GM19239 (cell line): Measurements from ENCODE around the gene INHBB.

Experiments
- DNase-seq: peaks from one replicate; pipeline ENCODE4 v3.0.0; 2011; ENCODE audit warnings: low spot score; ENCODE audit not compliant: insufficient read length
- FAIRE-seq: peaks from 2 replicates; lab custom pipeline; 2011; peaks lifted over from hg19 to GRCh38; lab: Jason Lieb, UNC

INHBB gene

GRCh38 chr2:120353931-120354330, 8.0 kb downstream of the INHBB start:
- no peak for FAIRE-seq
- DNase-seq: no peak

GRCh38 chr2:120354467-120354866, 8.5 kb downstream of the INHBB start:
- no peak for DNase-seq
- no peak for FAIRE-seq

GRCh38 chr2:120354935-120355779, 9.2 kb downstream of the INHBB start:
- no peak for FAIRE-seq

GRCh38 chr2:120355780-120356266, 9.9 kb downstream of the INHBB start:
- FAIRE-seq (no peak), DNase-seq (no peak)

More at GRCh38 chr2:120354935-120355779, 9.2 kb downstream of the INHBB start:
- no peak for DNase-seq

- FAIRE-seq (no peak), DNase-seq (no peak)
These were observed 11.8 kb downstream of the INHBB start for GRCh38 chr2:120357768-120358167.

GRCh38 chr2:120358734-120359465, 13.0 kb downstream of the INHBB start:
- no peak for FAIRE-seq
- no peak for DNase-seq

GRCh38 chr2:120360307-120360855, 14.4 kb downstream of the INHBB start:
- DNase-seq (no peak), FAIRE-seq (no peak)

- DNase-seq (no peak), FAIRE-seq (no peak)
These were observed 17.0 kb downstream of the INHBB start for GRCh38 chr2:120362926-120363325.

GRCh38 chr2:120365236-120365793, 19.4 kb downstream of the INHBB start:
- no peak for FAIRE-seq

GRCh38 chr2:120366698-120367097, 20.8 kb downstream of the INHBB start:
- no peak for FAIRE-seq
- no peak for DNase-seq

More at GRCh38 chr2:120365236-120365793, 19.4 kb downstream of the INHBB start:
- DNase-seq: no peak

GRCh38 chr2:120367221-120367620, 21.3 kb downstream of the INHBB start:
- FAIRE-seq (no peak), DNase-seq (no peak)

- DNase-seq (no peak), FAIRE-seq (no peak)
These were observed 21.7 kb downstream of the INHBB start for GRCh38 chr2:120367649-120368048.

GRCh38 chr2:120368086-120368485, 22.1 kb downstream of the INHBB start:
- FAIRE-seq: no peak
- DNase-seq: no peak

- no peak for DNase-seq
- no peak for FAIRE-seq
These were observed 23.3 kb downstream of the INHBB start for GRCh38 chr2:120369250-120369649.

GRCh38 chr2:120371969-120372625, 26.2 kb downstream of the INHBB start:
- FAIRE-seq: no peak

GRCh38 chr2:120372816-120373215, 26.9 kb downstream of the INHBB start:
- DNase-seq (no peak), FAIRE-seq (no peak)

More at GRCh38 chr2:120371969-120372625, 26.2 kb downstream of the INHBB start:
- no peak for DNase-seq

- no peak for FAIRE-seq
These were observed 27.5 kb downstream of the INHBB start for GRCh38 chr2:120373424-120373823.

GRCh38 chr2:120374821-120375220, 28.9 kb downstream of the INHBB start:
- FAIRE-seq: no peak
- no peak for DNase-seq

More at GRCh38 chr2:120373424-120373823, 27.5 kb downstream of the INHBB start:
- no peak for DNase-seq

GRCh38 chr2:120375251-120376020, 29.5 kb downstream of the INHBB start:
- DNase-seq: no peak
- FAIRE-seq: no peak
